ENCODE results near the gene PSORS1C1. TPM values are rescaled to one million over a fixed set of nuclear protein-coding genes. Genes with fewer than 3 reads are reported as not detected.

The PSORS1C1 gene
- total and polyA plus RNA-seq, 2 of the 4 experiments (the other 2 are of a cell fraction), result 0.36 to 1.1 TPM

- H3K4ac ChIP-seq (ENCODE audit: low read depth, low read length), result no peak overlapping the region
- no peaks in the 10 kb centered on the region for H3K4me1 ChIP-seq (ENCODE audit: control insufficient read depth, insufficient read depth, low read length)
- H3K4me2 ChIP-seq (ENCODE audit: low read depth, low read length), result no peak overlapping the region
- no peak overlapping the region for H2BK5ac ChIP-seq (ENCODE audit: low read depth, low read length, poor library complexity, severe bottlenecking)
- H3K27me3 ChIP-seq (ENCODE audit: control insufficient read depth, insufficient read depth, low read length), result no peaks in the 10 kb centered on the region
- no peak overlapping the region for H3K18ac ChIP-seq (ENCODE audit: low read depth, low read length)
- no peak overlapping the region for H2AFZ ChIP-seq (replicated peaks; ENCODE audit: low read length, poor library complexity)
- intact Hi-C loops (cut with micrococcal nuclease), result no loop called here
- peaks cover 4% of the 10 kb centered on the region for H4K20me1 ChIP-seq (ENCODE audit: insufficient read depth, low read length)
- H3K9me1 ChIP-seq (ENCODE audit: insufficient read depth, low read length), result peaks cover 4% of the 10 kb centered on the region
- POLR2A ChIA-PET (ENCODE audit: unreplicated experiment), result no interaction called here
- CTCF ChIA-PET, result interaction anchor here (1.1 kb wide), 1 partner anchor 20 kb away, joined by 3 read pairs; no protein-coding TSS in a partner anchor
- in situ Hi-C loops (cut with MboI; ENCODE audit: low sequenced_read_pairs), result no loop called here
- 83% methylated on average over 1 of the region's 5 CpGs; no CpG with 5 or more reads in 1 of the 2 experiments for WGBS, 2 experiments (ENCODE audit: extremely low coverage in 2 of 2, insufficient read length in 1 of 2)
- H2BK15ac ChIP-seq (ENCODE audit: low read depth, low read length), result no peak overlapping the region
- no peak overlapping the region for H2BK120ac ChIP-seq (ENCODE audit: low read depth, low read length)
- H2AK5ac ChIP-seq (ENCODE audit: low read depth, low read length), result no peak overlapping the region
- no peak overlapping the region for H3K23ac ChIP-seq (ENCODE audit: low read depth, low read length)
- no peak overlapping the region for H3K4me3 ChIP-seq (ENCODE audit: insufficient read depth, low read depth, low read length)
- no peak overlapping the region for H2AK9ac ChIP-seq (replicated peaks; ENCODE audit: low read depth, low read length, poor library complexity)
- no peak for TF ChIP-seq USF2 (IDR thresholded peaks at IDR 0.05; ENCODE audit: low read depth, low read length)
- TF ChIP-seq RFX5 (IDR thresholded peaks at IDR 0.05; ENCODE audit: low read depth, low read length), result no peak
- TF ChIP-seq RAD21 (IDR thresholded peaks at IDR 0.05; ENCODE audit: low read length), result no peak
- TF ChIP-seq FOS (IDR thresholded peaks at IDR 0.05; ENCODE audit: low read depth, low read length), result no peak
- no peak for TF ChIP-seq BHLHE40 (IDR thresholded peaks at IDR 0.05; ENCODE audit: low read depth, low read length)
- TF ChIP-seq NFE2L2 (IDR thresholded peaks at IDR 0.05; ENCODE audit: low read depth, low read length), result no peak
- TF ChIP-seq MXI1 (IDR thresholded peaks at IDR 0.05; ENCODE audit: borderline replicate concordance, low read depth, low read length), result no peak
- TF ChIP-seq CTCF (conservative IDR thresholded peaks at IDR 0.05; ENCODE audit: low read depth, low read length), result no peak
- H4K5ac ChIP-seq (ENCODE audit: low read depth, low read length), result no peak overlapping the region
- H3K9me3 ChIP-seq (ENCODE audit: control insufficient read depth, insufficient read depth, low read length), result no peaks in the 10 kb centered on the region
- no peak overlapping the region for H4K8ac ChIP-seq (ENCODE audit: low read depth in 2 of 2, low read length in 2 of 2)
- H3K36me3 ChIP-seq (ENCODE audit: control insufficient read depth, insufficient read depth, low read length), result no peaks in the 10 kb centered on the region; the same call in 1 of the 2 replicates
- H3K14ac ChIP-seq (replicated peaks; ENCODE audit: low read depth, low read length), result no peak overlapping the region
- no peak overlapping the region for H3K9ac ChIP-seq (ENCODE audit: low read depth, low read length)
- no peak overlapping the region for H2BK20ac ChIP-seq (ENCODE audit: low read depth, low read length)
- DNase-seq (no peak), ATAC-seq (ENCODE audit: low read depth) (no peak)
- BruUV-seq (replicated peaks), result no TSS peak
- peaks cover 0 to 20% of the 10 kb centered on the region in 2 experiments; a peak in 2 of 4 replicates for H3K79me1 ChIP-seq (ENCODE audit: low read depth in 1 of 2, low read length in 2 of 2)
- H4K91ac ChIP-seq (ENCODE audit: insufficient read depth, low read depth, low read length), result no peak overlapping the region
- no peak overlapping the region for H3K27ac ChIP-seq (ENCODE audit: insufficient read depth, low read length)
- dilution Hi-C loops (cut with HindIII; ENCODE audit: low sequenced_read_pairs, unreplicated experiment), result no loop called here
- H3K56ac ChIP-seq (ENCODE audit: extremely low read depth, insufficient read depth, low read length), result no peak overlapping the region
These were observed 51.4 kb downstream of the PSORS1C1 start for GRCh38 chr6:31165986-31166385.
